Measurements from ENCODE around the gene PLA1A. TPM values are rescaled to one million over a fixed set of nuclear protein-coding genes. Genes with fewer than 3 reads are reported as not detected.

The PLA1A gene
- total and polyA plus RNA-seq, 2 of the 4 experiments (the other 2 are of a cell fraction): not detected

DNA sequence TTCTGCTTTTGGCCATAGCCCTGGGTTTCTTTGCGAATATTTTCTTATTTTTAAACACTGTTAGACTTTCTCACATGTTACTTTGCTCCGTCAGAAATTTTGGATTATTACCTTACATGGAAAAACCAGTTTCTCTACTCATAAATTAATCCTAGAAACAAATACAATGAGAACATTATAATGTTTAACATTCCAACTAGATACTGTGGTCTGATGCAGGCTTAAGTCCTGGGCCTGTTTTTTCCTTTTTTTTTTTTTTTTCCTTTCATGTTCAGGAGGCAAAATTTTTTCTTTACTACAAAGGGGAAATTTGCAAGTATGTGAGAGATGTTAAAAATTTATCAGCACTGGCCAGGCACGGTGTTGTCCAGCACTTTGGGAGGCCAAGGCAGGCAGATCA lies 33.8 kb downstream of the PLA1A start:
- no peak overlapping the region for H2AFZ ChIP-seq (replicated peaks; ENCODE audit: low read length, poor library complexity)
- H3K4me1 ChIP-seq (ENCODE audit: control insufficient read depth, insufficient read depth, low read length): peaks cover 12% of the 10 kb centered on the region
- peak overlapping the region; percentile 80 for H2BK120ac ChIP-seq (ENCODE audit: low read depth, low read length)
- peak overlapping the region; percentile 52; the same call in 1 of the 2 replicates for H3K14ac ChIP-seq (replicated peaks; ENCODE audit: low read depth, low read length)
- intact Hi-C loops (cut with micrococcal nuclease): no loop called here
- peak overlapping the region; percentile 12 to 18; a peak in 3 of 4 replicates for H4K8ac ChIP-seq (ENCODE audit: low read depth in 2 of 2, low read length in 2 of 2)
- H3K36me3 ChIP-seq (ENCODE audit: control insufficient read depth, insufficient read depth, low read length): no peaks in the 10 kb centered on the region
- WGBS, 2 experiments (ENCODE audit: extremely low coverage in 2 of 2, insufficient read length in 1 of 2): no CpG with 5 or more reads among the region's 3 CpGs
- dilution Hi-C loops (cut with HindIII; ENCODE audit: low sequenced_read_pairs, unreplicated experiment): no loop called here
- H2BK15ac ChIP-seq (ENCODE audit: low read depth, low read length): no peak overlapping the region
- POLR2A ChIA-PET (ENCODE audit: unreplicated experiment): no interaction called here
- no peaks in the 10 kb centered on the region for H4K20me1 ChIP-seq (ENCODE audit: insufficient read depth, low read length)
- H3K9ac ChIP-seq (ENCODE audit: low read depth, low read length): no peak overlapping the region
- no TSS peak for BruUV-seq (replicated peaks)
- peak overlapping the region; percentile 56 for H3K23ac ChIP-seq (ENCODE audit: low read depth, low read length)
- no peak overlapping the region for H3K27ac ChIP-seq (ENCODE audit: insufficient read depth, low read length)
- H2AK5ac ChIP-seq (ENCODE audit: low read depth, low read length): no peak overlapping the region
- ATAC-seq (ENCODE audit: low read depth) (no peak), DNase-seq (peak; percentile 17)
- H2AK9ac ChIP-seq (replicated peaks; ENCODE audit: low read depth, low read length, poor library complexity): no peak overlapping the region
- TF ChIP-seq, protein P1, sequence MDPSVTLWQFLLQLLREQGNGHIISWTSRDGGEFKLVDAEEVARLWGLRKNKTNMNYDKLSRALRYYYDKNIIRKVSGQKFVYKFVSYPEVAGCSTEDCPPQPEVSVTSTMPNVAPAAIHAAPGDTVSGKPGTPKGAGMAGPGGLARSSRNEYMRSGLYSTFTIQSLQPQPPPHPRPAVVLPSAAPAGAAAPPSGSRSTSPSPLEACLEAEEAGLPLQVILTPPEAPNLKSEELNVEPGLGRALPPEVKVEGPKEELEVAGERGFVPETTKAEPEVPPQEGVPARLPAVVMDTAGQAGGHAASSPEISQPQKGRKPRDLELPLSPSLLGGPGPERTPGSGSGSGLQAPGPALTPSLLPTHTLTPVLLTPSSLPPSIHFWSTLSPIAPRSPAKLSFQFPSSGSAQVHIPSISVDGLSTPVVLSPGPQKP (IDR thresholded peaks at IDR 0.05; ENCODE audit: borderline replicate concordance, low read depth, low read length): no peak
- TF ChIP-seq RAD21 (IDR thresholded peaks at IDR 0.05; ENCODE audit: low read length) (no peak), RFX5 (IDR thresholded peaks at IDR 0.05; ENCODE audit: low read depth, low read length) (no peak), FOS (IDR thresholded peaks at IDR 0.05; ENCODE audit: low read depth, low read length) (no peak)
- in situ Hi-C loops (cut with MboI; ENCODE audit: low sequenced_read_pairs): no loop called here
- H3K4me3 ChIP-seq (ENCODE audit: insufficient read depth, low read depth, low read length): no peak overlapping the region
- no peak overlapping the region for H3K4me2 ChIP-seq (ENCODE audit: low read depth, low read length)
- H3K18ac ChIP-seq (ENCODE audit: low read depth, low read length): peak overlapping the region; percentile 38; the same call in 1 of the 2 replicates
- H4K5ac ChIP-seq (ENCODE audit: low read depth, low read length): no peak overlapping the region
- H3K27me3 ChIP-seq (ENCODE audit: control insufficient read depth, insufficient read depth, low read length): no peaks in the 10 kb centered on the region
- no peaks in the 10 kb centered on the region; the same call in 1 of the 2 replicates for H3K9me1 ChIP-seq (ENCODE audit: insufficient read depth, low read length)
- CTCF ChIA-PET: interaction anchor here (0.7 kb wide), 2 partner anchors 52 to 175 kb away, joined by 3 to 4 read pairs; no protein-coding TSS in a partner anchor
- peak overlapping the region; percentile 50; the same call in 1 of the 2 replicates for H2BK20ac ChIP-seq (ENCODE audit: low read depth, low read length)
- H3K4ac ChIP-seq (ENCODE audit: low read depth, low read length): peak overlapping the region; percentile 64; the same call in 1 of the 2 replicates
- no peak overlapping the region for H4K91ac ChIP-seq (ENCODE audit: insufficient read depth, low read depth, low read length)
- H3K9me3 ChIP-seq (ENCODE audit: control insufficient read depth, insufficient read depth, low read length): no peaks in the 10 kb centered on the region
- H3K79me1 ChIP-seq (ENCODE audit: low read depth in 1 of 2, low read length in 2 of 2): no peaks in the 10 kb centered on the region
- no peak overlapping the region for H3K56ac ChIP-seq (ENCODE audit: extremely low read depth, insufficient read depth, low read length)
- no peak overlapping the region for H2BK5ac ChIP-seq (ENCODE audit: low read depth, low read length, poor library complexity, severe bottlenecking)

Measured in IMR-90 (cell line).